GM21528 (cell line): ENCODE data around the gene MYLK4.

Experiments
- ATAC-seq: cut with Tn5 transposase; IDR thresholded peaks from one replicate; pipeline ENCODE4 v1.9.1; 2021; ENCODE audit warnings: mild to moderate bottlenecking, moderate library complexity; ENCODE audit not compliant: unreplicated experiment, low FRiP score

Gene MYLK4

DNA sequence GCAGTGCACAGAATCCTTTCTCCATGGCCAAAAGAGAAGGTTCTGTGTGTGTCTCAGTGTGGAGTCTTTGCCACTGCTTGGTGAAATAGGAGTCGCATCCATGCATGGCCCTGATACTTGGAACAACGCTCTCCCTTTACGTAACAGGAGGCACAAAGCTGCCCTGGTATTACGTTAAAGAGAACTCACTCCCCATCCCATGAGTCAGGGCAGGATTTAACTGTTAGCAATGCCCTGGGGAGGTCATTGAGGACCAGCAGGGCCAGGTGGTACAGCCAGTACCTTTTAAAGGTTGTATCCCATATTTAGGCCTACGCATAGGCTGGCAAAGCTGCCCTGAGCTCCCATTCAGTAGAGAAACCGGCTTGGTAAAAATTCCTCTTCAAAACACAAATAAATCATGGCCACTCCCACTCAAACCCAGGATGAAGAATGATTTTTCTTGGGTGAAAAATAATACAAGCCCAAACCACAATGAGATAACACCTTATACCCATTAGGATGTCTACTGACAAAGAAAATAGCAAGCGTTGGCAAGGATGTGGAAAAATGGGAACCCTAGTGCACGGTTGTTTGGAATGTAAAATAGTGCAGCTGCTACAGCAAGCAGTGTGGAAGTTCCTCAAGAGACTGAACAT lies 37.1 kb downstream of the MYLK4 start:
- no peak for ATAC-seq

- ATAC-seq = no peak
Observed at GRCh38 chr6:2712102-2712501, 38.6 kb downstream of the MYLK4 start.

DNA sequence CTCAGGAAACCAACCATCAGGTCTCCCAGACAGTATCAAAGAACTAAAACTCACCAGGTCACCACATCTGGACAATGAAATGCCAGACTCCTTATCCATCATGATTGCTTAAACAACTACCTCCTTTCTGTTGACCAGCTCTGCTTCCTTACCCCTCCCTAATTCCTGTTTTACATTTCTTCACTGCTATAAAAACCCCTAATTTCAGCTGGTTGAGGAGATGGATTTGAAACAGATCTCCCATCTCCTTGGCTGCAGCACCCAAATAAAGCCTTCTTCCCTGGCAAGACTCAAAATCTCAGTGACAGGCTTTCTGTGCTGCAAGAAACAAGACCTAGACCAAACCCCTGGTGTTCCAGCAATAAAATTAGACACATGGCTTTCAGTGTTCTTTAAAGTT lies 40.3 kb downstream of the MYLK4 start:
- ATAC-seq = no peak

GRCh38 chr6:2708456-2708855 lies 42.3 kb downstream of the MYLK4 start:
- ATAC-seq = no peak

- ATAC-seq = no peak
Observed at GRCh38 chr6:2706558-2706957, 44.2 kb downstream of the MYLK4 start.

DNA sequence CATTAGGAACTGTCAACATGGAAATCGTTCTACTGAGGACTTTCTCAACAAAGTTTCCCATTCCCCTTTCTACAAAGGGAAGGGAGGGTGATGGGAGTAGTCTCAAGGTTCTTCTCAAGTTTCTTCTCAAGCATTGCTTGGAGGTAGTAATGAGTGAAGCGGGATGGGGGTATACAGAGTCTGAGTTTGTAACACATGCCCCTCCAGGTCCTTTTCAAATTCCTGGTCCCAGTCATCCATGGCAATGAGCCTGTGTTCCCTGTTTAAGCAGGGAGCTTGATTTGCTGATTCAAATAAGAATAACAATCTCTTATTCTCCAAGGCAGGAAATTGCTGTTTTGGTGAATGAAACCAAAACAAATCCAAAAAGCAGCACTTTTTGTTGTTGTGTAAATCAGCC lies 45.5 kb downstream of the MYLK4 start:
- ATAC-seq = no peak

DNA sequence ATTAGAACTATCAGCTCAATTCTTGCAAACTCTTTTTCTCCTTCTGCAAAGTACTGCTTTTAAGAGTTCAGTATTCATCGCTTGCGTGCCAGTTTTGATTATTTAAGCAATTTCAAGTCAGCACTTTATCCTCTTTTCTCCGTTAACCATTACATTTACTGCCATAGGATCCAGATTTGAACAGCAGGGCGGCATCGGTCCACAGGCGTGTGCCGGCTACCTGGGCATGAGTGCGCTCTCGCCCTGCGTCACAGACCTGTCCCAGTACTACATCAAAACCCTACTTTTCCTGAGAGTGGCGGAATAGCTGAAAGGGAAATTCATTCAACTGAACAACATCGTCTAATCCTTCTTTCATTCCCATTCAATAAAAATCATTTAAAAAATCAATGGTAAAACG lies 53.4 kb downstream of the MYLK4 start:
- no peak for ATAC-seq

DNA sequence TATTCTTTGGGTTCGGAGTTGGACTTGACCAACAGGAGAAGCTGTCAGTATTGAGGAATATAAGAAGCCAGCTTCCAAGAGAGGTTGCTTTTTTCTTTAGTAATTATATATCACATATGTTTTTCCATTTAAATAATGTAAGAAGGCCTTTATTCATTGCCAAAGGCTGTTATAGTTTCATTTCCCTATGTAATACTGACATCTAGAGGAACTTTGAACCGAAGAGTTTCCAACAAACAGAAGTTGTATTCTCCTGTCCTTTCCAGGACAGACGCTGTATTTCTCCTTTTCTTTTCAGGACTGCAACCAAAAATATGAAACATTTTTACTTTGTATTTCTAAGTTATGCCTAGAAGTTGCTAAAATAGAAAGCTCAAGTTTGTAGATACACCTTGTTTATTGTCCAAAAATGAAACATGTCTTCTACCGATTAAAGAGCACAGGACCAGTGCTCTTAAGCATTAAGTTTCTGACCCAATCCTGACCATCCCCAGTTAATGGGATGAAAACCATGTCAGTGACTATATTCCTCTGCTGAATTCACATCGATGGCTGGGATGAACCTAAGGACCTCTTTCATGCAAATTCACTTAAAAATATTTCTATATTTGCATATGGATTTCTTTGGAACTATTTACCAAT lies 55.1 kb downstream of the MYLK4 start:
- no peak for ATAC-seq

DNA sequence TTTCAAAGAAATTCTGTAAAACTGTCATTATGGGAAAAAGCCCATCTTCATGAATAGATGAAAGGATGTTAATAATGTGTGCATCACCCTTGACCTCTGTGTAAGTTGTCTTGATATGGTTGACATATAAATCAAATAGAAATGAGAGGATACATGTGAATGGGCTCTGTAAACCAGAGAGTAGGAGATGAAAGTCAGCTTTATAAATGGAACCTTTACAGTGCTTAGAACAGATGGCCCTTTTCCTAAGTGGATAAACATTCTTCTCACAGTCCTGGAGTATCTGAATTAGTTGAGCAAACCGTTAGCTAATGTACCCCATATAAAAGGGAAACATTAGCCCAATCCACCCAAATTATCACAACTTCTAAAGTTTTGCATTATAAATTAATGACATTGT lies 57.5 kb downstream of the MYLK4 start:
- no peak for ATAC-seq

- ATAC-seq = no peak
Observed at GRCh38 chr6:2688401-2689064, 62.2 kb downstream of the MYLK4 start.

DNA sequence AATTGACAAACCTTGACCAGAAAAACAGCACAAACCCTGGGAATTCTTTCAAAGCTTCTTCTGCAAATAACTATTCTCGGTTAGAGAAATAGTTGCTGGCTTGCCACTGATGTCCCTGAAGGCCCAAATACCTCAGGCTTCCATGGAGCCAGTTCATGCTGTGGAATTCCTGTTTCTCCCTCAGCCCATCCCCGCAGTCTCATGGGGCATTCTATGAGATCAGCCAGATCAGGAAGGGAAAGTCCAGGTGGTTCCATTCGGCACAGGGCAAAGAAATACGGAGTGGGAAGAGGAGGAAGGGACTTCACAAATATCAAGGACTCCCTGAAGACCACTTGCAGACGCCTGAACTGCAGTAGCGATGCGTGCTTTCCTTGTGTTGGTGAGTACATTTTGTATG lies 63.3 kb downstream of the MYLK4 start:
- no peak for ATAC-seq

DNA sequence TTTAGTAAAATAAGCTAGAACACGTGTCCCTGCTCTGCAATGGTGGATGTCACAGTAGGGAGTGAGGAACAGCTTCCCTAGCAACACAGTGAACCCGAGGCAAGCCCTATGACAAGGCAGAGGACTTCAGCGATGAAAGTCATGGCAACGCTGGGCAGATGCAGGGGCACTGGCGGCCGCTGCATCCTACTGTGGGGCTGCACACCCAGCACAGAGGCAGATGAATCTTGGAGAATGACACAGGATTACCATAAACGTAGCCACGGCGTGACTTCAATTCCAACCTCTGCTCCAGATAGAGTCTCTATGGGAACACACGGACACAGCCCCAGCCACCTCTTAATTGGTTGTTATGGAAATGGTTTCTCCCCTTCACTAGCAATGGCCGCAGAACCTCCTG lies 64.2 kb downstream of the MYLK4 start:
- ATAC-seq = no peak

GRCh38 chr6:2684766-2685754 lies 65.7 kb downstream of the MYLK4 start:
- ATAC-seq = no peak

GRCh38 chr6:2684103-2684749 lies 66.5 kb downstream of the MYLK4 start:
- ATAC-seq = no peak

DNA sequence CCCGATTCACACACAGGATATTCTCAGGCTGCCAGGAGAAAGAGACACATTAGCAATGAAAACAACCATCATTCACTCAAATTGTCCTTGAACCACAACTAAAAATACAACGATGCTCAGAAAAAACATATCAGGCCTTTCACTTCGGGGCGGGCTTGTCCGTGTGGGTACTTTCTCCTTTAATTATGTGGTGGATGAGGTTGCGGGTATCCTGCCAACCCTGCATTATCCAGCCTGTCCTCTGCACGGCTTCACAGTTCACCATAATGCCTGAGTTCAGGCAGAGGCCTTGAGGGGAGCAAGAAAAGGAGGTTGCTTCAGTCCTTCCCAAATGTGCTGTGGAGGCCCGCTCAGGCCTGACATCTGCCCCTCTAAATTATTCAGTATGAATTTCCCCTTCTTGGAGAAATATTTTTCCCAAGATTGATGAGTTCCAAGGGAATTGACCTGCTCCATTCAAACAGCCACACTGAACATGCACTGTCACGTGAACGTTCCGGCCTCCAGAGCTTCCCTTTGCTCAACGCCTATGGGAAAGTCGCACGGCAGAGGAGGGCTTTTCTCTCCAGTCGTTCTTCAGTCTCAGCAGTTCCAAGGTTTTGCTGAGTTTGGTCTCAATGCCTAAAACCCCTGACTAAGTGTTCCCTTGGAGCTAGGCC lies 70.3 kb downstream of the MYLK4 start:
- no peak for ATAC-seq

DNA sequence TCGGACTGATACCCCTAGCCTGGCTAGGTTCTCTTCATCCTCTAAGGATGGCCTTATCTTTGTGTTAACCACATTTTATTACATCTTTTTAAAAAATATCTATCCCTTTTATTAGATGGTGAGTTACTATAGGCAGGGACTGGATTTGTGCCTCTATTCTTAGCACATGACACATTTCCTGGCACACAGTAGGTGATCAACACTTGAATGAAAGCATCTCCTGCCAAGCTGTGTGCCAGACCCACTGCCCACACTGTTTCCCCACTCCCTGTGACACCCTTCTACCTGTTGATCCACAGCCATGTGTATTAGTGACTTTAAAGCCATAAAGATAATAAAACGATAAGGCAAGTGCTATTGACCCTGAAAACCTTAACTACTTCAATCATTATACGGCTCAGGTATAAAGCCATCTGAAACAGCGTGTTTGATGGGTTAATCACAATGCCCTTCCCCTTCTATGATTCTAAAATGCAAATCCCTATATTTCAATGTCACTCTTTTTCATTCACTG lies 73.6 kb downstream of the MYLK4 start:
- ATAC-seq = no peak

DNA sequence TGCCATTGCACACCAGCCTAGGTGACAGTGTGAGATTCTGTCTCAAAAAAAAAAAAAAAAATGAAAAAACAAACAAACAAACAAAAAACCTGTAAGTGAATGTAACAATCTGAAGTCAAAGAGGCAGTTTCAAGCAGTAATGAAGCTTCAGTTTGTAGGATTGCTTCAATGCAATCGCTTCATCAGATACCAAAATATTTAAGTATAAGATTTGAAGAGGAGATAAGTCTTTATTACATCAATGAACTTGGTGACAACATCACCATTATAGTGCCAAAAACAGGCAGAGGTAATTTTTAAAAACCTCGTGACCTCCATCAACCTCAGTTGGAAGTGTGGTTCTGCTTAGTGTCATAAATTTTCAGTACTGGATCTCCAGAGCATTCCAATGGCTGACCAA lies 74.7 kb downstream of the MYLK4 start:
- ATAC-seq = no peak

DNA sequence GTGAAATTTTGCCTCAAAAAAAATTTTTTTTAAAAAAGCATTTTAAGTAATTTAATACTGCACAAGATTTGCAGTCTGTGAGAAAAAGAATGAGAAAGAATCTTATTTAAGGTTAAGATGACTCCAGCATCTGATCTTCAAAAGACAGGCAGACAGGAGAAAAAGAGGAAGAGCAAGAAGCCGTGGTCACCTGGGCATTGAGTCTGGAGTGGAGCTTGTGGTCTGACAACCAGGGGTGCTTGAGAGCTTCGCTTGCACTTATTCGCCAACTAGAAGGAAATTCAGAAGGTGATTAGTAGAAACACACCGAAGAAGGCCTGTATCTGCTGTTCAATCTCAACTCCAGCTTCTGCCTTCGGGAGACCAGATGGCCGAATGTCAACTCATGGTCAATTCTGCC lies 75.9 kb downstream of the MYLK4 start:
- no peak for ATAC-seq

GRCh38 chr6:2669067-2669700 lies 81.5 kb downstream of the MYLK4 start:
- no peak for ATAC-seq
